SK-MEL-5 (cell line): ENCODE results near the gene TSN. TPM values are rescaled to one million over a fixed set of nuclear protein-coding genes. Genes with fewer than 3 reads are reported as not detected.
"Not testable (repeated sequence)": the region's sequence is repeated elsewhere in the genome, so short reads cannot be mapped to it uniquely, and the experiment has no call there.

Source experiments
- DNase-seq: peaks from one replicate; pipeline ENCODE4 v3.0.0-alpha.2; 2016; ENCODE audit warnings: low read depth, low spot score
- in situ Hi-C: cut with HindIII; loops from 2 replicates; pipeline ENCODE4 v1.10.0; 2016; ENCODE audit warnings: low sequenced_read_pairs, high pct_unique_total_duplicates, low pct_unique_long_range_greater_than_20kb
- total RNA-seq: library from RNA; depleted of rRNA; stranded (reverse); fragments of >200 nt; shearing (Covaris generic); gene quantifications from 2 replicates; pipeline ENCODE4 v1.2.3, GENCODE V29; 2014; rRNA removed

Gene TSN
- total RNA-seq, 1 experiment from 2014 or later, result 66.7 TPM

DNA sequence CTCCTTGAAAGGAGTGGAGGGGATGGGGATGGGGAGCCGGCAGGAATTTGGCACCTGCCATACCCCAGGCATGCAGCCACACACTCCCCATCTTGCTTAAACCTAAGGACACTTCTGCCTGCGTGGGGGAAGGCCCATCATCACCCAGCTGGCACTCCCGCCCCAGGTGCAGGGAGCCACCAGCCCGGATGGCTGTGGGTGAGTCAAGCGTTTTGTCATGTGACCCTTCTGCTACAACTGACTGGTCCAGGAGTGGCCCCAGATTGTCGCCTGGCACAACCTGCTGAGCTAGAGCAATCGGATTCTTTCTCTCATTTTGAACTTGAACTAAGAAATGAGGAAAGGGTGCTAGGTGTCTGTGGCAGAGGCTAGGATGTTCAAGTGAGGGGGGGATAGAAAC is 61.3 kb downstream of the TSN start:
- in situ Hi-C loops, result no loop called here
- DNase-seq, result no peak

DNA sequence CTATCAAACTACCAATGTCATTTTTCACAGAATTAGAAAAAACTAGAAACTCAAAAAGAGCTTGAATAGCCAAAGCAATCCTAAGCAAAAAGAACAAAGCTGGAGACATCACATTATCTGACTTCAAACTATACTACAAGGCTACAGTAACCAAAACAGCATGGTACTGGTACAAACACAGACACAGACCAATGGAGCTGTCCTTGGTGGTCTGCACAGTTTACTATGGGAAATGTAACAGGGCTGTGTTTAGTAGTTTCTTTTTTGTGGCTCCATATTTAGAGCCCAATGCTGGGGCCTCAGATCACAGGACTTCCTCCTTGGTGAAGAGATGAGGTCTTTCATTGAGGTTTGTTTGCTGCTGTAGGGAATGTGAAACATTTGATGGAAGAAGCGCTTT is 61.9 kb downstream of the TSN start:
- DNase-seq, in situ Hi-C loops: not testable (repeated sequence)

Other genes with a start within 250 kb of the TSN start
- gene RNU4ATAC, start 224.8 kb upstream of the TSN start, total RNA-seq, result not detected in 2 replicates
- gene CLASP1, start 106.2 kb upstream of the TSN start, total RNA-seq, result 27.0 and 31.2 TPM in 2 replicates
- gene NIFK, start 18.8 kb upstream of the TSN start, total RNA-seq, result 100 and 102 TPM in 2 replicates